MV-4-11 (cell line): ENCODE measurements around the gene TAF1C.

ENCODE experiments used
- DNase-seq: peaks from one replicate; lab custom pipeline; 2025; lab: John Stamatoyannopoulos, UW

Gene TAF1C

DNA sequence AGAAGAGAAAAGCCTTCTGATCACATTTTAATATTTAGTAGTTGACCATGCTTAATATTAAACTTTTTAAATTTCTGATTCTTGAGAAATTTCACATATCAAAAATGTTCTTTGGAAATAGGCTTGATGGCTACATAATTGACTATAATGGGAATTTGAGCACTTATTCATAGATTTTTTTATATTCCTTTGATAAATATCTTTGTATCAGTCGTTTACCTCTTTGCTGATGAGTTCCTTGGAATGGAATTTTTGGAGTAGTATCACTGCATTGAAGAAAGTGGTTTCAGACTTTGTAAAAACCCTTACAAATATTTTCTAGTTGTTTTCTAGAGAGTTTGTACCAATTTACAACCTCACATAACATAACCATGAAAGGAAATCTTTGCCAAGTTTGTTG lies 27.1 kb downstream of the TAF1C start:
- no peak for DNase-seq

DNA sequence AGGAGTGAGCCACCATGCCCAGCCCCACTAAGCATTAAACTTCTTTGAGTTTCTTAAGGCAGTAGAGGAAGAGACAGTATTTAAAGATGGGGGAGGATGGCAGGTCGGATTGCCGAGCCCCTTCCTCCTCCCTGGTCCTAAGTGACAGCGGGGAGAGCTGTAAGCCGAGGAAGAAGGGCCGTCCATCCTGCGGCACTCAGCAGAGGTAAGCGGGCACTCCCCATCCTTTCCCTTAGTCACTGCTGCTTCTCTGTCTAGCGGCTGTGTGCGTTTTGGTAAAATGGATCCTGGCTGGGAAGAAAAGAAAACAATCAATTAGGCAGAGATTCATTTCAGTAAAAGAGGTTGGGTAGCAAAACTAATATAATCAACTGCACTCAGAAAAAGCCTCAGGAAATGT lies 27.9 kb downstream of the TAF1C start:
- no peak for DNase-seq

- DNase-seq, result no peak
Measured at GRCh38 chr16:84156342-84156784, 30.5 kb downstream of the TAF1C start.

DNA sequence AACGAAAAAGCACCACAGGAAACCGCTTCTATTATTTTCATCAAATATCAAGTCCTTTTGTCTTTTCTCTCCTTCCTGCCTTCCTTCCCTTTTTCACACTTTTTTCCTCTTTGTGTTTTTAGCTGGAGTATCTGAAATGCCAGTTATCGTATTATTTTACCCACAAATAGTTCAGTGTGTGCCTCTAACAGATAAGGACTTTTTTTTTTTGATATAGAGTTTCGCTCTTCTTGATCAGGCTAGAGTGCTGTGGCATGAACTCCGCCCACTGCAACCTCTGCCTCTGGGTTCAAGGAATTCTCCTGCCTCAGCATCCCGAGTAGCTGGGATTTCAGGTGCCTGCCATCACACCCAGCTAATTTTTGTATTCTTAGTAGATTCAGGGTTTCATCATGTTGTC lies 31.1 kb downstream of the TAF1C start:
- DNase-seq, result no peak

- no peak for DNase-seq
Measured at GRCh38 chr16:84155226-84155625, 31.6 kb downstream of the TAF1C start.

- DNase-seq, result no peak
Measured at GRCh38 chr16:84153660-84154214, 33.1 kb downstream of the TAF1C start.

- no peak for DNase-seq
Measured at GRCh38 chr16:84150926-84151325, 35.9 kb downstream of the TAF1C start.

DNA sequence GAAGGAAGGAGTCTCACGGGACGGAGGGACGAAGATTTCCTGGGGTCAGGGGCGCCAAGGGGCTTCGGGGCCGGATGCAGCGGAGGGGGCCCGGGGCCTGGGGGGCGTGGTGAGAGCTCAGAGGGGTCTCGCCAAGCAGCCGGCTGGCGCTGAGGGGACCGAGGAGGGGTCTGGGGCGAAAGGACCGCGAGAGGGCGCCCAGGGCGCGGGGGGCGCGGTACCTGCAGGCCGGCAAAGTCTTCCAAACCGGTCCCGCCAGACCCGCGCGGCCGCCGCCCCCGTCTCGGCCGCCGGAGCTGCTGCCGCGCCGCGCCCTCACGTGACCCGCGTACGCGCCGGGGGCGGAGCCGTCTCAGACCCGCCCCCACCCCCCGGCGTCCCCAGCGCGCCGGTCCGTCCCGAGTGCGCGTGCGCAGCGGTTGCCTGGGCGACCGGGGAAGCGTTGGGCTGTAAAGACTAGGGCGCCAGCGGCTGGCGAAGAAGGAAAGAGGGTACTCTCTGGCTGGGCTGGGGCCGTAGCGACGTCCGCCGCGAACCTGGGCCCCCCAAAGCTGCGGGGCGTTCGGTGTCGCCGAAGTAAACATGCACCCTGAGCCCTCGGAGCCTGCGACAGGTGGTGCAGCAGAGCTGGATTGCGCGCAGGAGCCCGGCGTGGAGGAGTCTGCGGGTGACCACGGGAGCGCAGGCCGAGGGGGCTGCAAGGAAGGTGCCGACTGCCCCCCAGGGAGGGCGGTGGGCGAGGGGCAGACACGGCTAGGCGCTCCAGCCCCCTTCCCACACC lies 41.8 kb downstream of the TAF1C start, which contains the start of the genes DNAAF1 and HSDL1:
Gene DNAAF1, plus strand, starts transcription at position 450 of the 781 bp plus-strand sequence. Its CDS starts 133 bp downstream, at position 583.
Gene HSDL1, minus strand, starts transcription at position 319 of the 781 bp plus-strand sequence. CDS start 13,856 bp downstream, outside the sequence.
- peak; percentile 75 for DNase-seq

DNA sequence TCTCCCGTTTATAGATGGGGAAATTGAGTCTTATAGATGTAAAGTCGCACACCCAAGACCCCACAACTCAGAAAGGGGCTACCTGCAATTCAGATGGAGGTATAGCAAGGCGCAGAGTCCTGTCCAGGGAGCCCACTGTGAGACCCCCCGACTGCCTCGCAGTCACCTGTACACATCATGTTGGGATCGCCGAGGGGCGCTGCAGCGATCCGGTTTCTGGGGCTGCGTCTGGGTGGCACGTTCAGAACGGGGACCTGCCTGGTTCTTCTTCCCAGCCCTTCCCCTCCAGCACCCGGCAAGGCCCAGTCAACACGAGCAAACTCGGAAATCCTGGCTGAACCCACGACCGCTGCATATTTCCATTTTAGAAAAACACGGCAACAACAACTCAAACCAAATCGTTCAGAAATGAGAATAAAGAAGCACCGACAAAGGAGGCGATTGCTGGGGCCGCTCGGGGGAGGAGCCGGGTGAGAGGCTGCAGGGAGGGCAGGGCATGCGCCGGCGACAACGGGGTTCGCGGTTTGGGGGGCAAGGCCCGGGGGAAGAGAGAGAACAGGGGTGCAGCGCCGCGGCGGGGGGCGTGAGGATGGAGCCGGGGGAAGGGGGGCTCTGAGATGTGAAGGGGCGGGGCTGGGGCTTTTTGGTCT lies 42.5 kb downstream of the TAF1C start:
- no peak for DNase-seq

- no peak for DNase-seq
Measured at GRCh38 chr16:84143784-84144199, 43.1 kb downstream of the TAF1C start.

DNA sequence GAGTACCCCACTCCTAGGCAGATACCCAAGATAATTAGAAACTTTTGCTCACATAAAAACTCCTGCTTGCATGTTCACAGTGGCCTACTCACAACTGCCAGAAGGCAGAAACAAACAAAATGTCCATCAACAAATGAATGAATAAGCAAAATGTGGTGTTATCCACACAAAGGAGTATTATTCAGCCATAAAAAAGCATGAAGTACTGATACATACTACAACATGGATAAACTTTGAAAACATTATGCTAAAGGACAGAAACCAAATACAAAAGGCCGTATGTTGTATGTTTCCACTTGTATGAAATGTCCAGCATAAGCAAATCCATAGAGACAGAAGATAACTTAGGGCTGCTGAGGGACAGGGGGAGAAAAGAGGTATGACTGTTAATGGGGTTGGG lies 43.8 kb downstream of the TAF1C start:
- no peak for DNase-seq

- DNase-seq, result no peak
Measured at GRCh38 chr16:84141143-84141670, 45.6 kb downstream of the TAF1C start.

- no peak for DNase-seq
Measured at GRCh38 chr16:84139628-84140258, 47.1 kb downstream of the TAF1C start.

- DNase-seq, result no peak
Measured at GRCh38 chr16:84138824-84139627, 47.8 kb downstream of the TAF1C start.

GRCh38 chr16:84138500-84138823 lies 48.4 kb downstream of the TAF1C start:
- no peak for DNase-seq

DNA sequence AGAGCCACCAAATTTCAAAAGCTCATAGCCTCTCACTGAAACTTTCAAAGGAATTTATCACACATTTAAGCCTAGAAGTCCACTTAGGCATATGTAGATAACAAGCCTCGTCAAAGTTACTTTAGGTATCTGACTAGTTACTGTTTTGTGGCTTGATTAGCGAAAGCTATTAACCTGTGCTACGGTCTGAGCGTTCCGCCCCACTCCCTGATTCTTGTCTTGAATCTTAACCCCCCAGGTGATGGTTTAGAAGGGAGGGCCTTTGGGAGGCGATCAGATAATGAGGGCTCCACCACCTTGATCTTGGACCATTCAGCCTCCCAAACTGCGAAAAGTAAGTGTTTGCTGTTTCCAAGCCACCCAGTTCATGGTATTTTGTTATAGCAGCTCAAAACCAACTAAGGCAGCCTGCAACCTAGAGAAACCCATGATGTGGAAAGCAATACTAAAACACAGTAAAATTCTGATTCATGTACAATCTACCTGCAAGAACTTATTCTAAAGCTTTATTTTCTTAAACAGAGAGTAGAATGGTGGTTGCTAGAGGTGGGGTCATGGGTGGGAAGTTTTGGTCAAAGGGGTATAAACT lies 49.0 kb downstream of the TAF1C start:
- no peak for DNase-seq

DNA sequence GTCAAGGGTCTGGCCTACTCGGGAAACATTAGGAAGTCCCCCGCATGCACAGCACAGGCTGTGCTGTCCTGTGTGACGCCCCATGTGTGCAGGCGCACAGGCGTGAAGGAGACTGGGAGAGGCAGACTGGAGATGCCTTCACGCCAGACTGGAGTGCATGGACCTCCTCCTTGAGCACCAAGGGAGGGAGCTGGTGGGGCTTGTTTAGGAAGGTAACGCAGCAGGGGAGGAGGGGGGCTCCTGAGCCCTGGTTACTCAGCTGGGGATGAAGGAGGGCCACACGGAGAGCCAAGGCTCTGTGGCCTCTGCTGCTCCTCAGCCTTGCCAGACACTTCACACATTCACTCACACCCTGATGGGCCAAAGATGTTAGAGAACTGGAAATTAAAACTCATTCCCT lies 49.6 kb downstream of the TAF1C start:
- no peak for DNase-seq

DNA sequence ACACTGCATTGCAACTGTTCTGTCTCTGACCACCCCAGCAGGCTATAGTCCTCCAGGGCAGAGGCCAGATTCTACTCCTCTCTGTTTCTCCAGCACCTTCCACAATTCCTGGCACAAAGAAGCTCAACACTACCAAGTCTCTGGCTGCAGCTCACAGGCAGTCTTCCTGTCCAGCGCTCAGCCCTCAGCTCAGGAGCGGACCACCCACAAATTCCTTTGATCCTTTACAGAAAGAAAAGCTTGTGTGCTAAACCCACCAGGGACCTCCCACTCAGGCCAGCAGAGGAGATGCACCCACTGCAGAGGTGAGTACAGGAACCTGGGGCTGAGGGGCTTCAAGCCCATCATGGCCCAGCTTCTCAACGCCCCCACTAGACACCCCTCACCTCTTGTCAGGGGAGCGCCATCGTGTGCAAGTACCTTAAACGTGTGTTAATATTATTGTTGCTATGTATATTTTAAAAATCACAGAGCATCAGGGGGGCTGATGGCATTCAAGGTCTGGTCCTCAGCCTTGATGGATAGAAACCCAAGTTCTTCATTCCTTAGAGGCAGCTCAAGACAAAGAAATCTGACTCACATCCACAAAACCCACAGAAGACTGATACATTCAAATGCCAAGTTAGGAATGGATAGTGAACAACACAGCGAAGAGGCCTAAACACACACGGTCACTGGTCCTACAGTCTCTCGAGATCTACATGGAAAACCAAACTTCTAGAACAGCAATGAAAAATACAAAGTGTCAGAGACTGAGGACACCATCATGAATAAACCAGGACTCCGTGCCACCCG lies 50.3 kb downstream of the TAF1C start:
- no peak for DNase-seq

DNA sequence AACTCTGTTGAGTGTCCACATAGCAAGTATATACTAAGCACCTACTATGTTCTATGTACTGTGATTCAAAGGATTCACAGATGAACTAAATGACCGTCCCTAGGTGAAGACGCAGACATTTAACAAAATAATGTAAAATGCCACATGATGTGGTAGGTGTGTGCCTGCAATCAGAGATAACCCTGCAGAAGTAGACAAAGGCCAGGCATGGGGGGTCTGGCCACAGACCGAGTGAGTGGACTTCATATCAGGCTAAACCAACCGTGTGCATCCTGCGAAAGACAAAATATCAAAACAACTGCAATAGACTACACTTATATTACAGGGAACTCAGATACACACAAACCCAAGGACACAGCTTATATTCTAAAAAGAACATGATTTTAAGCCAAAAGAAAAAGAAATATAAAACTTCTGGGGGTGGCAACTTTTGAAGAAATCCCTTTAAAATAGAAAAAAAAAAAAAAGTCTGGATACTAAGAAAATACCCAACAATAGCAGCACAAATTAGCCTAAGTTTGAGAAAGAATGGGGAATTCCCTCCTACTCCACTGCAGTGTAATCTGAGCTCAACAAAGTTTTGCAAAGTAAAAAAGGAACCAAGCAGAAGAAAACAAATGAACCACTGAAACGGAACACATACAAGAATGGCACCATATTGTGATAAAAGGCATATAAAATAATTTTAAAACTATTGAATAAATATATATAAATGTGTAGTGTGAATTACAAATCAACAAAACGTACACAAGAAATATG lies 54.2 kb downstream of the TAF1C start:
- DNase-seq, result no peak

GRCh38 chr16:84131117-84131516 lies 55.7 kb downstream of the TAF1C start:
- DNase-seq, result no peak
